AG10803 (cell line): ENCODE data around the gene PRDM5.

Experiments
- DNase-seq: peaks from one replicate; pipeline ENCODE4 v3.0.0; 2010; ENCODE audit warnings: low read depth
- H3K4me3 ChIP-seq: 2 replicates; pipeline ENCODE4 v1.5.1; 2011; ENCODE audit warnings: mild to moderate bottlenecking, low read length, control low read depth
- CTCF ChIP-seq: conservative IDR thresholded peaks from 2 replicates; pipeline ENCODE4 v1.5.1; 2011; ENCODE audit warnings: mild to moderate bottlenecking, low read length, control low read depth, inconsistent platforms

Gene PRDM5

DNA sequence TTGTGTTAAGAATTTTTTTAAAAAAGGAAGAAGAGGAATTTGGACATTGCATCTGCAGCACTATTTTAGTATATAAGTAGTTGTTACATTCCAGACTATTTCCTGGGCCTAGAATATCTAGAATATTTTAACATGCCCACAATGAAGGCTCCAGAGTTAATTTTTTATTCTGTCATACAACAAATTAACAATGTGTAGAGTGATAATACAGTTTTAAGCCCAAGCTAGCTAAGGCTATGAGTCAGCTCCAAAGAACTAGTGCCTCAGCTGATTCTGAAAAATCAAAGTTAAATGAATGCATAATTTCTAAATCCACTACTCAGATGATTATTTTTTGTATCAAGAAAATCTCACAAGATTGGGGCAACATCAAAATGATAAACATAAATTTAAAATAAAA lies 231.4 kb downstream of the PRDM5 start:
- H3K4me3 ChIP-seq, result no peak overlapping the region
- no peak for TF ChIP-seq CTCF
- peak; percentile 16 for DNase-seq

DNA sequence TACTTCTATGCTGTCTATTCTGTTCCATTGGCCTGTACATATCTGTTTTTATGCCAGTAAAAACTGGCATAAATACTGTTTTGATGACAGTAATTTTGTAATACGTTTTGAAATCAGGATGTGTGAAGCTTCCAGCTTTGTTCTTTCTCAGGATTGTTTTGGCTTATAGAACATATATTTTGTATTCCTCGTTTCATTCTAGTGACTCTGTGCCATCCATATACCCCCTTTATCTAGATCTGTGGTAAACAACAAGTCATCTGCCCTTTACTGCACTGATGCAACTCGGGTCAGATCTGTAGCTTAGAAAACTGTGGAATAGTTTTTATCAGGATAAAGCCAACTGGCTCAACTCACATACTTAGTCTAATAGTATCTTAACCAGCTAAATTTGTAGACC lies 233.7 kb downstream of the PRDM5 start:
- TF ChIP-seq CTCF, result no peak
- H3K4me3 ChIP-seq, result no peak overlapping the region
- no peak for DNase-seq

- no peak for TF ChIP-seq CTCF
- peak; percentile 35 for DNase-seq
- H3K4me3 ChIP-seq, result no peak overlapping the region
These were observed 236.7 kb downstream of the PRDM5 start for GRCh38 chr4:120685756-120686278.

GRCh38 chr4:120683897-120684540 lies 238.5 kb downstream of the PRDM5 start:
- no peak overlapping the region for H3K4me3 ChIP-seq
- TF ChIP-seq CTCF, result no peak
- no peak for DNase-seq

DNA sequence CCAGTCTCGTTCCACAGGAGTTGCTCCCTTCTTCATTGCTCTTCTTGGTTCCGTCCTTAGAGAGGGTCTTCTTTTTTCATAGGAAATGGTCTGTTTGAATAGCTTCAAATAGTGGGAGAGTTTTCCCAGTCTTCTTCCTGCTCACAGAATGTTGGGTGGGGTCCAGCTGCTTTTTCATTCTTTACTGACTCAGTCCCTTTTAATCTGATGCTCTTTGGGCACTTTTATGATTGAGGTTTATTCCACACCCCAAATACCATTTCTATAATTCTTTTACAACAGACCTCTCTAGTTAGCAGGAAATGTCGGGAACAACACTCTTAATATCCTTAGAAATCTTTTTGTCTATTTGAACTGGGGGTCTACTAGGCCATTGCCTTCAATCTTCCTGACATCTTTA lies 239.5 kb downstream of the PRDM5 start:
- DNase-seq, result peak; percentile 32
- TF ChIP-seq CTCF, result no peak

DNA sequence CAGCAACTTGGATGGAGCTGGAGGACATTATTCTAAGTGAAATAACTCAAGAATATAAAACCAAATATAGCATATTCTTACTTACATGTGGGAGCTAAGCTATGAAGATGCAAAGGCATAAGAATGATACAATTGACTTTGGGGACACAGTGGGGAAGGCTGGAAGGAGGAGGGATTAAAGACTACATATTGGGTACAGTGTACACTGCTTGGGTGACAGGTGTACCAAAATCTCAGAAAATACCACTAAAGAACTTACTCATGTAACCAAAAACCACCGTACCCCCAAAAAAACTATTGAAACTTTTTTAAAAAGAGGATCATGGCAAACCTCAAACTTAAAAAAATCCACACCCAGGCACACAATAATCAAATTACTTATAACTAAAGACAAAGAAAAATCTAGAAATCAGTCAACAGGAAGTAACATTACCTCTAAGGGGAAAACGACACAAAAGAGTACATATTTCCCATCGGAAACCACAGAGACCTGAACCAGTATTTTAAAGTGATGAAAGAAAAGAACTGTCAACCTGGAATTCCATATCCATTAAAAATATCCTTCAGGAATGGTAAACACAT lies 241.8 kb downstream of the PRDM5 start:
- TF ChIP-seq CTCF, result no peak
- no peak for DNase-seq
- H3K4me3 ChIP-seq, result no peak overlapping the region

More for the DNA sequence above, 239.5 kb downstream of the PRDM5 start:
- no peak overlapping the region for H3K4me3 ChIP-seq

DNA sequence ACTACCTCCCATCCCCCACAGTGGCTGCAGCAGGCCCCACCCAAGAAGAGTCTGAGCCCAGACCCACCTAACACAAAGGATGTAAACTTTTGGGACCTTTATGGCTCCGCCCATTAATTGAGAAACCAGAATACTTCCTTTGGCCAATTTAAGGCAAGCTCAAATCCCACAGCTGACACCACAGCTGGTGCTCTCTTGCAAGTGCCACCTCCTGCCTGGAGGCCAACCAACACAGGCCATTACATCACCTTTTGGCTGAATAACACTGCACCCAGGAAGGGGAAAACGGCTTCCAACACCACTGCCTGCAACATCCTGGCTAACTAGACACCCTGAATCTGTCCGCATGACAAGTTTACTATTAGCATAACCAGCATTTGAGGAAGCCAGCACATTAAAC lies 248.8 kb downstream of the PRDM5 start:
- no peak overlapping the region for H3K4me3 ChIP-seq
- no peak for DNase-seq
- TF ChIP-seq CTCF, result no peak
